Measurements from ENCODE around the gene DGKH.
"Not testable (repeated sequence)": the region's sequence is repeated elsewhere in the genome, so short reads cannot be mapped to it uniquely, and the experiment has no call there.

DGKH gene

GRCh38 chr13:42116225-42116624, 67.8 kb downstream of the DGKH start:
- no peak for DNase-seq (ENCODE audit: low read depth)

GRCh38 chr13:42119041-42119440, 70.6 kb downstream of the DGKH start:
- no peak for DNase-seq (ENCODE audit: low read depth)

DNA sequence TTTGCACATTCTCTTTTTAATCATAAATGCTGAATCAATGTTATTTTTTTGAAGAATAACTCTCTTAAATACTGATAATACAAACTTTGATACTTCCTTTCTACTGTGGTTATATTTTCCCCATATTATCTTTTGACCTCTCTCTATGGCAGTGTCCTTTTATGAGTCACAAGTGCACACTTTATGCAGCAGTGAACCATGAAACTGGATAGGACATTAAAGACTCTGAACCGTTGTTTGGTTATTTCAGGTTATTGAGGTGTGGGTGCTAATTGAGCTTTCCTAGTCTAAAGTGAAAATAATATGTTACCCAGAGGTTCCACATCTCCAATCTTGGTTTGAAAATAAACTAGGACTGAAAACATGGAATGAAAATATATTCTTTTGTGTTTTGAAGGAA, 71.4 kb downstream of the DGKH start:
- no peak for DNase-seq (ENCODE audit: low read depth)

GRCh38 chr13:42123600-42123999, 75.2 kb downstream of the DGKH start:
- DNase-seq (ENCODE audit: low read depth) = no peak

GRCh38 chr13:42125046-42125445, 76.6 kb downstream of the DGKH start:
- DNase-seq (ENCODE audit: low read depth) = no peak

GRCh38 chr13:42127047-42127446, 78.6 kb downstream of the DGKH start:
- no peak for DNase-seq (ENCODE audit: low read depth)

GRCh38 chr13:42129033-42129432, 80.6 kb downstream of the DGKH start:
- no peak for DNase-seq (ENCODE audit: low read depth)

- no peak for DNase-seq (ENCODE audit: low read depth)
These were observed 88.1 kb downstream of the DGKH start for GRCh38 chr13:42136518-42136917.

DNA sequence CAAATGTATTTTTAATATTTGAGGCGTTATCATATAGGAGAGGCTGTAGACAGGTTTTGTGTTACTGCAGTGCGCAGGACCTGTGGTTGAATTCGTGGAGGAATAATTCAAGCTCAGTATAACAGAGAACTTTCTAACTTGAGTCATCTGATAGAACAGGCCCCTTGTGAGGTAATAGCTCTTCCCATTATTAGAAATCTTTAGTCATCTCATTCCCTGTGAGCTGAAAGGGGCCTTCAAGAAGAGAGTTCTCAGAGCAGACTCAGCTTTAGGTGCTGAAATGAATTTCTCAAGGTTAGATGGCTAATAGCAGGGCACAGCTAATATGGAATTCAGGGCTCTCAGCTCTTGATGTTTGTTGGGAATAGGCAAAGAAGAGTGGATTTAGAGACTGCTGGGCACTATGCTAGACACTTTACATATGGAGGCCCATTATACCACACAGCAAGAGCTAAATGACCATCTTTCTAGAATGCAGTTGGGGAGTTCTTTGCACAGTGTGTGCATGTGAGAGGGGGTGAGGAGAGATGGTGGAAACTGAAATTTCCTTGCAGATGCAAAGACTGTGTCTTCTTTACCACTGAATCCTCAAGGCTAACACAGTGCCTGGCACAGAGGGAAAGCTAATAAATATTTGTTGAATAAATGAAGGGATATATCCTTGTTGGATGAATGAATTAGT, 89.5 kb downstream of the DGKH start:
- DNase-seq (ENCODE audit: low read depth) = no peak

GRCh38 chr13:42140494-42140893, 92.0 kb downstream of the DGKH start:
- no peak for DNase-seq (ENCODE audit: low read depth)

- DNase-seq (ENCODE audit: low read depth) = not testable (repeated sequence)
These were observed 92.6 kb downstream of the DGKH start for GRCh38 chr13:42141052-42141451.

- DNase-seq (ENCODE audit: low read depth) = no peak
These were observed 97.9 kb downstream of the DGKH start for GRCh38 chr13:42146359-42146758.

DNA sequence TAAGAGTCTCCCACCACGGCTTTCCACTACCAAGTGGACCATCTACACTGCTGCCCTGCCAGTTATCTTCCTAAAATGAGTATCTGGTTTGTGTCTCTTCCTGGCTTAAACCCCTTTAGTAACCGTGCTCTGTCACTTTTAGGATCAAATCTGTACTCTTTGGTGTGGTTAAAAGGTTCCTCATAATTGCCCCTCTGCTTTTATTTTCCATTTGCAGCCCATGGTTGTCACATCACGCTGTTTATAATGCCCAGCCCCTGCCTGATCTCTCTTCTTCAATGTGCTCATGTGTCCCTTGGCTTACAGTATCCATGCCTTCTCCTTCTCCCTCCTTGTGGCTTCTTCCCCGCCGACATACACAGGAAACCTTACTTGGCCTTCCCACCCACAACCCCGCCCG, 100.1 kb downstream of the DGKH start:
- DNase-seq (ENCODE audit: low read depth) = no peak

DNA sequence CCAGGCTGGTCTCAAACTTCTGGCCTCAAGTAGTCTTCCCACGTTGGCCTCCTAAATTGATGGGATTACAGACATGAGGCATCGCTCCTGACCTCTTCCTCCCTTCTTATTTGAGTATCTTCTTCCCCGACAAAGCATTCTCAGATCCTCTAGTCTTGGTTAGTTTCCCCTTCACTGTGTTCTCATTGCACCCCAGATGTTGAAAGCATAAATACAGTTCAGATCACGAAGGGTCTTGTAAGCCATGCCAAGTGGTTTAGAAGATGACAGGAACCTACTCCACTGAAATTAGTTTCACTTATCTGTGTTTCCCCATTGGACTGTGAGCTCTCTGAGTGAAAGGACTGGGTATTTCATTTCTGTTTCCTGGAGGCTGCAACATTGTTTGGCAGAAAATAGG, 100.7 kb downstream of the DGKH start:
- no peak for DNase-seq (ENCODE audit: low read depth)

DNA sequence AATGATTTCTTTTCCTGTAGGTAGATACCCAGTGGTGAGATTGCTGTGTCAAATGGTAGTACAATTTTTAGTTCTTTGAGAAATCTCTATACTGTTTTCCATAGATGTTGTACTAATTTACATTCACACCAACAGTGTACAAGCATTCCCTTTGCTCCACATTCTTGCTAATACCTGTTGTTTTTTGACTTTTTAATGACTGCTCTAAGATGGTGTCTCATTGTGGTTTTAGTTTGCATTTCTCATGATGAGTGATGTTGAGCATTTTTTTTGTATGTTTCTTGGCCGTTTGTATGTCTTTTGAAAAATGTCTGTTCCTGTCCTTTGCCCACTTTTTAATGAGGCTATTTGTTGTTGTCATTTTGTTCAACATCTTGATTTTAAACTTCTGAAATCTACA, 103.3 kb downstream of the DGKH start:
- DNase-seq (ENCODE audit: low read depth) = no peak

DNA sequence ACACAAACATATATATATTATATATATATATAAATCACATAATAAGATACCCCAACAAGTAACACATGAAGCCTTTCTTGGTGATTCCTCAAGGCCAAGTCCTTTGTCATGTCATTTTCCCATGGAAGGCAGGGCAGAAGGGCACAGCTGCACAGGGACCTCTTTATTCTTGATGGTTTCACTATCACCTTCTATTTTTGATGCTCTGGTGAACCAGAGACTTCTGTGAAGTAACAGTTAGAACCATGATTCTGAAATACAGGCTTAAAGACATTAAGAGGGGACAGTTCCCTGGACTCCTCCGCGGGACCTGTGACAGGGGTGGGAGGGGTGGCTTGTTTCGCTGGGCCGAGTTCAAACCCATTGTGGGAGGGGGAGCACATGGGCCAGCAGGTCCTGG, 104.0 kb downstream of the DGKH start:
- DNase-seq (ENCODE audit: low read depth) = no peak

- no peak for DNase-seq (ENCODE audit: low read depth)
These were observed 105.0 kb downstream of the DGKH start for GRCh38 chr13:42153199-42154113.

GRCh38 chr13:42155251-42155650, 106.8 kb downstream of the DGKH start:
- DNase-seq (ENCODE audit: low read depth) = no peak

- not testable (repeated sequence) for DNase-seq (ENCODE audit: low read depth)
These were observed 114.9 kb downstream of the DGKH start for GRCh38 chr13:42163338-42163737.

- not testable (repeated sequence) for DNase-seq (ENCODE audit: low read depth)
These were observed 115.5 kb downstream of the DGKH start for GRCh38 chr13:42163910-42164309.

- DNase-seq (ENCODE audit: low read depth) = no peak
These were observed 116.2 kb downstream of the DGKH start for GRCh38 chr13:42164557-42165125.

DNA sequence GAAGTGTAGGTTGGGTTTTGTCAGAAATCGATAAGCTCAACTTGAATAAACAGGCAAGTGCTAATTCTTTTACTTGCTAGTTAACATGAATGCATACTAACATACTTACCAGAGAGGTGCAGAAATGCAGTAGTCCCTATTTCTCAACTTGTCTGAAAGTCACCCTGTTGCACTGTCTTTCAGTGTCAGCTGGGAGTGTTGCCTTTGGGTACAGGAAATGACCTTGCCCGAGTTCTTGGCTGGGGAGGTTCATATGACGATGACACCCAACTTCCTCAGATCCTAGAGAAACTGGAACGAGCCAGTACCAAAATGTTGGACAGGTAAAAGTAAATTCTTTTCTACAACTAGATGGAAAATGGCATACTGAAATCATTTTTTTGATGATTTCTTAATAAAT, 120.0 kb downstream of the DGKH start:
- no peak for DNase-seq (ENCODE audit: low read depth)

DNA sequence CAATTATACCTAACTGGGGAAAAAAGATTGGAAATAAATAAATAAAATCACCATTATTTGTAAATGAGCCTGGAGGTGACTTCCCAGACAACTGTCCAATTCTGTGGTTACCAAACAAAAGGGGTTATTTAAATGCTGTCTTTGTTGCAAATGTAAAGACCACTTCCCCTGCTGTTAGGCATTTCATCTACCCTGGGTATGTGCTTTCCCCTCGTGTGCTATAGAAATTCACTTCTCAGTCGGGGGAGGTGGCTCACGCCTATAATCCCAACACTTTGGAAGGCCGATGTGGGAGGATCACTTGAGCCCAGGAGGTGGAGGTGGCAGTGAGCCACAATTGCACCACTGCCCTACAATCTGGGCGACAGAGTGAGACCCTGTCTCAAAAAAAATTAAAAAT, 121.6 kb downstream of the DGKH start:
- no peak for DNase-seq (ENCODE audit: low read depth)

All from stimulated activated CD8-positive, alpha-beta memory T cell treated with anti-CD3 and anti-CD28 coated beads, Interleukin-12 subunit alpha, Interleukin-12 subunit beta, amount 100 ng/mL, for 4 hours (primary cell).